Neuronal stem cell (in vitro differentiated cells): ENCODE measurements around the gene TUG1.

Source experiments
- DNase-seq: peaks from one replicate; pipeline ENCODE4 v3.0.0-alpha.2; 2013; ENCODE audit warnings: low spot score
- H2AFZ ChIP-seq: one replicate; pipeline ENCODE4 v1.6.1; 2013; ENCODE audit warnings: mild to moderate bottlenecking, low read length, inconsistent platforms
- H2AK5ac ChIP-seq: 2 replicates; pipeline ENCODE4 v1.6.1; 2013; ENCODE audit warnings: low read depth, mild to moderate bottlenecking, inconsistent platforms, low read length, moderate library complexity, mixed read lengths
- H2BK120ac ChIP-seq: 2 replicates; pipeline ENCODE4 v1.6.1; 2013; ENCODE audit warnings: low read depth, mild to moderate bottlenecking, inconsistent platforms, low read length, moderate library complexity, mixed read lengths
- H2BK12ac ChIP-seq: one replicate; pipeline ENCODE4 v1.6.1; 2013; ENCODE audit warnings: low read length, inconsistent platforms
- H2BK15ac ChIP-seq: 2 replicates; pipeline ENCODE4 v1.6.1; 2013; ENCODE audit warnings: mild to moderate bottlenecking, low read length, inconsistent platforms, mixed read lengths
- H2BK5ac ChIP-seq: one replicate; pipeline ENCODE4 v1.6.1; 2013; ENCODE audit warnings: inconsistent platforms, mild to moderate bottlenecking, low read length, moderate library complexity
- H3K14ac ChIP-seq: one replicate; pipeline ENCODE4 v1.6.1; 2013; ENCODE audit warnings: low read length, inconsistent platforms
- H3K18ac ChIP-seq: 2 replicates; pipeline ENCODE4 v1.6.1; 2013; ENCODE audit warnings: low read length, inconsistent platforms
- H3K23ac ChIP-seq: 2 replicates; pipeline ENCODE4 v1.6.1; 2013; ENCODE audit warnings: low read depth, mild to moderate bottlenecking, mixed read lengths, low read length, inconsistent platforms; ENCODE audit not compliant: poor library complexity
- H3K27ac ChIP-seq: replicated peaks from 3 replicates; pipeline ENCODE4 v1.5.1; 2013; ENCODE audit warnings: low read length, inconsistent platforms
- H3K27me3 ChIP-seq, 3 experiments: 2 replicates each; pipeline ENCODE4 v1.6.1; 2013; ENCODE audit warnings: low read length in 3 of 3, mild to moderate bottlenecking in 2 of 3, inconsistent platforms in 1 of 3, low read depth in 1 of 3, mixed read lengths in 1 of 3, moderate library complexity in 1 of 3; ENCODE audit not compliant: control insufficient read depth in 3 of 3, insufficient read depth in 3 of 3
- H3K36me3 ChIP-seq, 2 donors: replicated peaks in 1 of 2; 2 replicates each; pipeline ENCODE4 v1.6.1; 2013; ENCODE audit warnings: low read length in 2 of 2; ENCODE audit not compliant: control insufficient read depth in 2 of 2, insufficient read depth in 2 of 2
- H3K4ac ChIP-seq: 2 replicates; pipeline ENCODE4 v1.6.1; 2013; ENCODE audit warnings: inconsistent platforms, mild to moderate bottlenecking, low read length, moderate library complexity
- H3K4me1 ChIP-seq, 2 donors: 1 replicate in 1 of 2; 2 replicates in 1 of 2; pipeline ENCODE4 v1.6.1; 2013; ENCODE audit warnings: low read length in 2 of 2, low read depth in 1 of 2; ENCODE audit not compliant: control insufficient read depth in 2 of 2, insufficient read depth in 1 of 2
- H3K4me2 ChIP-seq: one replicate; pipeline ENCODE4 v1.6.1; 2013; ENCODE audit warnings: mild to moderate bottlenecking, low read length, inconsistent platforms; ENCODE audit not compliant: insufficient read depth, poor library complexity, severe bottlenecking
- H3K4me3 ChIP-seq, 2 donors: 2 replicates each; pipeline ENCODE4 v1.5.1; 2013; ENCODE audit warnings: low read length in 2 of 2, mild to moderate bottlenecking in 2 of 2, inconsistent platforms in 1 of 2, moderate library complexity in 1 of 2
- H3K79me1 ChIP-seq: one replicate; pipeline ENCODE4 v1.6.1; 2013; ENCODE audit warnings: low read depth, mild to moderate bottlenecking, inconsistent platforms, low read length, moderate library complexity
- H3K9ac ChIP-seq: one replicate; pipeline ENCODE4 v1.6.1; 2013; ENCODE audit warnings: mild to moderate bottlenecking, low read depth, low read length, inconsistent platforms; ENCODE audit not compliant: poor library complexity
- H3K9me3 ChIP-seq, 2 donors: replicated peaks in 1 of 2; 2 replicates each; pipeline versions ENCODE3 to v1.6.1; 2013; ENCODE audit warnings: low read length in 2 of 2, mild to moderate bottlenecking in 2 of 2, inconsistent platforms in 1 of 2, low read depth in 1 of 2, mixed read lengths in 1 of 2, moderate library complexity in 1 of 2; ENCODE audit not compliant: control insufficient read depth in 2 of 2, insufficient read depth in 1 of 2
- H4K8ac ChIP-seq: one replicate; pipeline ENCODE4 v1.6.1; 2013; ENCODE audit warnings: low read depth, mild to moderate bottlenecking, inconsistent platforms, low read length, moderate library complexity
- H4K91ac ChIP-seq: one replicate; pipeline ENCODE4 v1.6.1; 2013; ENCODE audit warnings: low read length, low read depth, mild to moderate bottlenecking, inconsistent platforms; ENCODE audit not compliant: poor library complexity
- WGBS, 2 donors: extraction: QIAGEN DNeasy Blood & Tissue Kit; methylation state at CpG; one replicate each; pipeline ENCODE4 v1.1.7; 2013; ENCODE audit warnings: missing lambda C conversion rate in 2 of 2, mixed read lengths in 1 of 2; ENCODE audit not compliant: insufficient read length in 2 of 2, insufficient replicate concordance in 1 of 2; ENCODE audit errors: extremely low coverage in 2 of 2; 5-methylcytosine and 5-hydroxymethylcytosine counted together

TUG1 gene

DNA sequence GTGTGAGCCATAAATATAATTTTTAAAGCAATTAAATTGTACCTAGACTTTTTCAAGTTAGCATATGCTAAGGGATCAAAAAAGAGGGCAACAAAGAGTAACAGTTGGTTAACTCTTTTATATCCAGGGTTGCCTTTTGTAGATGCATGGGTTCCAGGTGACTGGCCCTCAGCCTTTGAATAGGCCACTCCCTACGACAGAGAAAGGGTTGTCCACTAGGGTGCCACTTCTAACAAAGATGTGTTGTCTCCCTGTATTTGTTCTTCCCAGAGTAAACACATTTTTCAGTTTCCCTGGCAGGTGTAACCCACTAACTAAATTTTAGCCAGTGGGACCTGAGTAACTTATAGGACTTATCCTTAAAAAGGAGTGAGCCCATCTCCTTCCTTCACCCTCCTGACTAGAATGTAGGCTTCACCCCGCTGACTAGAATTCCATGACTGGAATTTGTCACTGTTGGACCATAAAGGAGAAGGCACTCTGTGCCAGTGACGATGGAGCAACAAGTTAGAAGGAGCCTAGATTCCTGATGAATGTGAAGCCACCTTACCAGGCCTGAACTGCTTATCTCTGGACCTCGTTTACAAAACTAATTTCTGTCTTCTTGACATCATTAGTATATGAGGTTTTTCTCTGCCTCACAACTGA lies 16.6 kb downstream of the TUG1 start:
- Histone ChIP-seq H4K91ac (no peak overlapping the region), H2BK120ac (no peak overlapping the region), H3K23ac (no peak overlapping the region), H3K9ac (no peak overlapping the region), H3K4me1 (no peaks in the 10 kb centered on the region), H3K18ac (no peak overlapping the region), H2BK5ac (no peak overlapping the region), H3K14ac (no peak overlapping the region), H3K9me3 (peaks cover 20 to 23% of the 10 kb centered on the region in 2 donors), H2BK12ac (no peak overlapping the region), H3K36me3 (peaks cover 0 to 2% of the 10 kb centered on the region in 2 donors), H2AK5ac (no peak overlapping the region), H3K27me3 (no peaks in the 10 kb centered on the region), H4K8ac (no peak overlapping the region), H2BK15ac (no peak overlapping the region), H3K79me1 (no peaks in the 10 kb centered on the region), H3K4me3 (no peak overlapping the region), H3K4me2 (no peak overlapping the region), H3K4ac (no peak overlapping the region), H2AFZ (no peak overlapping the region), H3K27ac (no peak overlapping the region)
- no peak for DNase-seq
- WGBS, 2 donors, result no CpG with 5 or more reads among the region's 4 CpGs

DNA sequence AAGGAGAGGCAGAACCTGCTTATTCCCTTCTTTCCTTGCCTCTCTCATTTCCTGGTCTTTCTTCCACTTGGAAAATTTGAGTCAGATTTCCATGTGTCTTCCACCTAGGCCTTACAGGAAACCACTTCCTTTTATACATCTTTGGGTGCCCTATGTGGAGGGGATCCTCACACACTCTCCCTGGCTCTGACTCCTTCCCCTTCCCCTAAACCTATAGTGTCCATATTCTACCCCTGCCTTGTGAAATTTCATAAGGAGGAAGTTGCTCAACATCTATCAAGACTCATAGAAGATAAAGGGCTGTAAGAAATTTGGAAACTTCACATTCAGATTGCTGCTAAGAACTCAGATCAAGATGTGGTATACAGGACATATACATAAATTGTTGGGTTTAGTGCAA lies 20.4 kb downstream of the TUG1 start:
- no peak overlapping the region for H2AK5ac ChIP-seq
- no peaks in the 10 kb centered on the region for H3K27me3 ChIP-seq
- no peak overlapping the region for H2AFZ ChIP-seq

DNA sequence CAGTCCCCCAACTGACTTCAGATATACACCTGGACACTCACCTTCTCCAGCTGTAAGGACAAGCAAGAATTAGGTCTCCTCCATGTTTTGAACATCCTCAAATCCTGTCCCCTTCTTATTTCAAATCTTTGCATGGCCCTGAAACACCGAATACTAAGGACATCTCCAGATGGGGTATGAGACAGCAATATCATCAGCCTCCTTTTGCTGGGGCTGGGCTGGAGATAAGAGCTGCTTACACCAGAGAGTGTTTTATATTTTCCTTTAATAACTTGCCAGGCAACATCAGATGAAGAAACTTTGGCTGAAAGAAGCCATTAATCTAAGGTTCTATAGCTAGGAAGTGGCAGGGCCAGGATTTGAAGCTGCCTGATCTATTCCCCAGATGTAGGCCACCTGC lies 21.6 kb downstream of the TUG1 start:
- Histone ChIP-seq H3K23ac (no peak overlapping the region), H3K79me1 (no peaks in the 10 kb centered on the region), H3K27me3 (no peaks in the 10 kb centered on the region), H2AK5ac (no peak overlapping the region), H3K18ac (no peak overlapping the region), H3K9ac (no peak overlapping the region), H3K36me3 (peaks cover 0 to 2% of the 10 kb centered on the region in 2 donors), H3K14ac (no peak overlapping the region), H4K91ac (no peak overlapping the region), H3K4me2 (no peak overlapping the region), H2BK120ac (no peak overlapping the region), H3K4me1 (no peaks in the 10 kb centered on the region), H2BK15ac (no peak overlapping the region), H3K4ac (no peak overlapping the region), H2BK5ac (no peak overlapping the region), H3K4me3 (no peak overlapping the region), H2BK12ac (no peak overlapping the region), H3K9me3 (peaks cover 3 to 17% of the 10 kb centered on the region in 2 donors), H4K8ac (no peak overlapping the region), H3K27ac (no peak overlapping the region), H2AFZ (no peak overlapping the region)
- WGBS, 2 donors, result no CpG with 5 or more reads among the region's 1 CpG
- DNase-seq, result no peak

More for the DNA sequence above, 20.4 kb downstream of the TUG1 start:
- H2BK5ac ChIP-seq, result no peak overlapping the region
- no peak overlapping the region for H3K4me2 ChIP-seq
- no peak overlapping the region for H4K8ac ChIP-seq
- no peak overlapping the region for H3K14ac ChIP-seq
- H2BK12ac ChIP-seq, result no peak overlapping the region
- H3K9ac ChIP-seq, result no peak overlapping the region
- no peak overlapping the region for H4K91ac ChIP-seq
- no peak for DNase-seq
- H3K79me1 ChIP-seq, result no peaks in the 10 kb centered on the region
- H3K27ac ChIP-seq, result no peak overlapping the region
- peaks cover 3 to 17% of the 10 kb centered on the region in 2 donors for H3K9me3 ChIP-seq
- no peak overlapping the region for H3K23ac ChIP-seq
- H3K4me3 ChIP-seq, result no peak overlapping the region
- H3K4ac ChIP-seq, result no peak overlapping the region
- no peaks in the 10 kb centered on the region for H3K4me1 ChIP-seq
- H2BK120ac ChIP-seq, result no peak overlapping the region
- peaks cover 0 to 2% of the 10 kb centered on the region in 2 donors for H3K36me3 ChIP-seq
- no peak overlapping the region for H2BK15ac ChIP-seq
- no peak overlapping the region for H3K18ac ChIP-seq

DNA sequence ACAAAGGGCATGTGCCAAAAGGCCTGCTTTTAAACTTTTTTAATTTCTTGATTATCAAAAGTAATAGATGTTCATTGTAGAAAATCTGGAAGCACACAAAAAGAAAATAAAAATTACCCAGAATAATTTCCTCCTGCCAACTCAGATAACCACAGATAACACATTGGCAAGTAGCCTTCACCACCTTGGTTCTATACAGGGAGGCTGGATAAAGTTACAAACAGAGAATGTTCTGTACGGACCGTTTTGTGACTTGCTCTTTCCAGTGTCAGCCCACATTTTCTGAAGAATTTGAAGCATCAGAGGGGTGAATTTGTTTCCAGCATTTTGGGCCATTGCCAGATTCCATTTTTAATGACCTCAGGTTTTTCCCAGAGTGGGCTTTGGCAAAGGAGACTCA lies 23.5 kb downstream of the TUG1 start:
- no peak overlapping the region for H3K4ac ChIP-seq

More for the DNA sequence above, 23.5 kb downstream of the TUG1 start:
- Histone ChIP-seq H3K4me3 (no peak overlapping the region), H2BK5ac (no peak overlapping the region), H3K14ac (no peak overlapping the region), H3K9me3 (peaks cover 3 to 9% of the 10 kb centered on the region in 2 donors), H2BK120ac (no peak overlapping the region), H4K91ac (no peak overlapping the region), H3K4me2 (no peak overlapping the region), H2BK12ac (no peak overlapping the region), H3K27ac (no peak overlapping the region), H2BK15ac (no peak overlapping the region), H2AK5ac (no peak overlapping the region), H3K4me1 (no peaks in the 10 kb centered on the region), H2AFZ (no peak overlapping the region), H3K36me3 (peaks cover 0 to 2% of the 10 kb centered on the region in 2 donors), H3K27me3 (no peaks in the 10 kb centered on the region), H3K79me1 (no peaks in the 10 kb centered on the region), H3K18ac (no peak overlapping the region), H4K8ac (no peak overlapping the region), H3K23ac (no peak overlapping the region), H3K9ac (no peak overlapping the region)
- no peak for DNase-seq
- no CpG with 5 or more reads among the region's 2 CpGs for WGBS, 2 donors
